Skin epidermis (tissue), 12 donors: Measurements from ENCODE around the gene GTF2I.
A peak's percentile ranks its signal among the peaks of the same experiment; 100 is the strongest.
"Not testable (repeated sequence)": the region's sequence is repeated elsewhere in the genome, so short reads cannot be mapped to it uniquely, and the experiment has no call there.

Experiments used
- H3K27ac ChIP-seq, 21 experiments: fragments of 200-600 bp; sonication (generic) in 11 of 21; one replicate each; pipeline ENCODE4 v1.5.0; 2020; ENCODE audit warnings: mild to moderate bottlenecking in 3 of 21, inconsistent platforms in 2 of 21, moderate library complexity in 2 of 21
- H3K4me3 ChIP-seq, 7 experiments: fragments of 200-600 bp; sonication (generic) in 2 of 7; one replicate each; pipeline ENCODE4 v1.5.0; 2020; ENCODE audit warnings: inconsistent platforms in 2 of 7, mild to moderate bottlenecking in 2 of 7, moderate library complexity in 1 of 7

GTF2I gene

DNA sequence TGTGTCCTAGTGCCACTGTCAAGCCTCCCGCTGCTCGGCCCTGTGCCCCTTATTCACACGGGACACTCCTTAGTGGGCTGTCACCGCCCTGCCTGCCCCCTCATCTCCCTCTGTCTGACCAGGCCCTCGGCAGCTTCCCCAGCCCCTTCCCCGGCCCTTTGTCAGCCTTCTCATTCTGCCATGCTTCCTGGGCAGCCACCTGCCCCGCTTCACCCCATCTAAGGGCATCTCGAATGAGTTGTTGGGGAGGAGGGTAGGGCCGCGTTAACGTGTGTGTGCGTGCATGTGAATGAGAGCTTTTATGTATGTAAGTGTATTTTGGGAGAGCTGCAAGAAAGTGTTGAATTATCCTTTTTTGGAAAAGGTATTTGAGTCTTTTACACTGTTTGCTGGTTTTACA is 49.7 kb downstream of the GTF2I start:
- Histone ChIP-seq H3K4me3 (no peak overlapping the region), H3K27ac (no peak overlapping the region)

DNA sequence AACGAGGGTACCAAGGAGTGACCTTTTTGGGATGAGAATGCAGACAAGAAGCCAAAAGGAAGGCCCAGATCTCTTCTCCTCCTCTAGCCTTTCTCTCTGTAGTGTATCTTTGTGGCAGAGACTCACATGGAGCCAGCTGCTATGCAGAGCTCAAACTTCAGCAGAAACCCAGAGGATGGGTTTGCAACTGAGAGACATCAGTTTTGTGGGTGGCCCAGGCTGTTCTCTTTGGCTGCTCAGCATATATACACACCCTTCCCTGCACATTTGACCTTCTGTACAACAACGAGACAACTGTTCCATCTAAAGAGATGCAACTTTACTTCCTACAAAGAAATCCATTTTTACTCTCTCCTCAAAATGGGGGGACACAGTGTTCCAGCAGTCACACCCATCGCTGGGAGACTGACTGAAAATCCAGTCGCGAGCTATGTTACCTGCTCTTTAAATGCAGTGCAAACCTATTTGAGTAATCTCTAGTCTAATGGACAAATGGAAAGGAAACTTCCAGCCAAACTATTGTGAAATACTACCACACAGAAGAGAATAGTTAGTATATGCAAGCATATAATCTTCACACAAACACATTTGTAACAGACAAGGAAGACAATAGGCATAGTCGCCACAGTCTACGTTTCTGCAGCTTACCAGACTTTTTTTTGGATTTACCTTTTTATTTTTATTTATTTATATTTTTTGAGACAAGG is 51.2 kb downstream of the GTF2I start:
- Histone ChIP-seq H3K27ac (peak overlapping the region in 2 of 21 experiments; percentile 21 to 41), H3K4me3 (no peak overlapping the region)

GRCh38 chr7:74709880-74710671 is 52.6 kb downstream of the GTF2I start:
- Histone ChIP-seq H3K27ac (no peak overlapping the region), H3K4me3 (no peak overlapping the region)

GRCh38 chr7:74713567-74713966 is 56.0 kb downstream of the GTF2I start:
- Histone ChIP-seq H3K27ac (no peak overlapping the region), H3K4me3 (no peak overlapping the region)

DNA sequence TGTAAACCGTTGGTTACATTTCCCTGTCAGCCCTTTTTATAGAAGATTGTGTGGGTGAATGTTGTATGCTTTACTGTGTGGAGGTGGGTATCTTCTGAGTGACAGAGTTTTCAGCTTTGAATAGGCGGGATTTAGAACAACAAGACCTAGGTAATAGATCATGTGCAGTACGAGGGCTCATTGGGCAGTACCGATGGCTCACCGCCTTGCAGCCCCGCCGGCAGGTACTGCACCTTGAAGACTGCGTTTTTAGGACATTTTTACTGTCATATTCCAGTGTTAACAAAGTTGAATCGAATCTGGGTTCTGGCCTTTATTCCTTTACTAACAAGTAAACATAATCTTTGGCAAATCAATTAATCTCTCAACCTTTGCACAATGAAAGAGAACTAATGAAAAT is 60.4 kb downstream of the GTF2I start:
- H3K4me3 ChIP-seq = no peak overlapping the region
- no peak overlapping the region for H3K27ac ChIP-seq

GRCh38 chr7:74718336-74718735 is 60.8 kb downstream of the GTF2I start:
- no peak overlapping the region for H3K4me3 ChIP-seq
- no peak overlapping the region for H3K27ac ChIP-seq

GRCh38 chr7:74722153-74722552 is 64.6 kb downstream of the GTF2I start:
- Histone ChIP-seq H3K27ac (no peak overlapping the region), H3K4me3 (no peak overlapping the region)

- H3K4me3 ChIP-seq = no peak overlapping the region
- no peak overlapping the region for H3K27ac ChIP-seq
Observed at GRCh38 chr7:74725840-74726239, 68.3 kb downstream of the GTF2I start.

GRCh38 chr7:74726309-74727101 is 69.0 kb downstream of the GTF2I start:
- Histone ChIP-seq H3K4me3 (no peak overlapping the region), H3K27ac (no peak overlapping the region)

- H3K4me3 ChIP-seq, H3K27ac ChIP-seq: not testable (repeated sequence)
Observed at GRCh38 chr7:74728686-74729085, 71.2 kb downstream of the GTF2I start.

DNA sequence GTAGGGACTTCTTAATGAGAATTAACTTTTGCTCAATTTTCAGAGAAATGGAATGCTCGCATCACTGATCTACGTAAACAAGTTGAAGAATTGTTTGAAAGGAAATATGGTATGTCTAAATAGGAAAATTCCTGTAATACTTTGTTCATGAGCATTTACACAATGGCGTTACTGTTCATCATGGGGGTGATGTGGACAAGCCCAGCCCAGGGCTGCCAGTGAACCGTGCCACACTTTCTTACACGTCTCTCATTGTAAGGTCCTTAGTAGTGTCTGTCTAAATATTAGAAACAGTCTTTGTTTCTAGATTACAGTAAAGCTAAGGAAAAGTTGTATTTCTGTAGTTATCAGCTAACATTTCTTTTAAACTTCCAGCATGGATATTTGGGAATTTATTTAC is 72.7 kb downstream of the GTF2I start:
- H3K4me3 ChIP-seq, H3K27ac ChIP-seq: not testable (repeated sequence)

DNA sequence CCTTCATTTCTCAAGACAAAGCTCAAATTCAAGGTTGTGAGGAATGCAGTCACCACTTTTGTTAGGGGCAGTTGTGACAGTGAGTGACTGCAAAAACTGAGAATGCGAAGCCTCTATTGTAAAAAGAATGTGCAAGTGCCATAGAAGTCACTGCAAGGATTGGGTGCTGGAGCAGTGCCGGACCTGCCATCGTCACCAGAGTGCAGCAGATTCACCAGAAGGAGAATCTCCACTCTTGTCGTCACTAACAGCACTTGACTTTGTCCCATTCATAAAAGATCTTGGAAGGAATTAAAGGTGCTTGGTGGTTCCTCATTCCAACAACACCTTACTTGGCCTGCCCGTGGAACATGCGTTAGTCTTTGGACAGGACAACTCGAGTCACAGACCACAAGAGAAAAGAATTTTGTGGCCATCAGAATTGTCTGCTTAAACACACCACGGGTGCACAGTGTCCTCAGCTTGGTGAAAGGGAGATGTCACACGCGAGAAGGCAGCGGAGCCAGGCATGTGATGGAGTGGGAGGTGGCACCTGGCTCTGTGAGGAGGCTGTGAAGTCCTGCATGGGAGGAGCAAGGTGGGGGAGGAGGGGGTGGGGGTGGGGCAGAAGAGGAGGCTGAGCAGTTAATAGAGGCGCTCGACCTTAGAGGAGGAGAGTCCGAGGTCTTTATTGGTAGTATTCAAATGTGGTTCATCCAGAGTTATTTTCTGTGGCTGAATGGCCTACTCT is 82.6 kb downstream of the GTF2I start:
- H3K4me3 ChIP-seq, H3K27ac ChIP-seq: not testable (repeated sequence)

DNA sequence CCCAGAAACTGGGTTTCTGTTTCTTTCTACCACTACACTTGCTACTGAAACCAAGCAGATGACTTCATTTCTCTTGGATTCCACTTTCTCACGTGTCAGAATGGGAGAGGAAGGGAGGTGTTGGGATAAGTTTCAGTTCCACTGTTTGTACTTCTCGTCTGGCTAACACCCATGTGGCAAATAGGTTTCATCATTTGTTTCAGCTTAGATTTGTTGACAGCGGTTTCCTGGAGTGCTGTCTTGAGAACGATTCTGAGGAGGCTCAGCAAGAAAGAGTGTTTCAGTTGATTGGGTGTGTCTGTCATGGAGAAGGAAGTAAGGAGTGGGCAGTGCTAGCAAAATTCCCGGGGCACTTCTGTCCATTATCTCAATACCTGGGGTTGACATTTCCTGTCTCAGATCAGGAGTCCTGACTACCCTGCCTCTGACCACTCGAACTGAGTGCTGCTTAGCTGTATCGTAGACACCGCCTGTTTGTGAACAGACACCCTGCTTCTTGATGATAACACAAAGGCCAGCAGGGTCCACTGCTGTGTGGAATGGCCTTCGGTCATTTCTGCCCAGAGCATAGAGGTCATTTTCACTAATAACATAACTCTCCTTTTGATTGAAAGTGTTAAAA is 86.5 kb downstream of the GTF2I start:
- not testable (repeated sequence) for H3K4me3 ChIP-seq, H3K27ac ChIP-seq

- not testable (repeated sequence) for H3K4me3 ChIP-seq, H3K27ac ChIP-seq
Observed at GRCh38 chr7:74753921-74754482, 96.5 kb downstream of the GTF2I start.

- H3K4me3 ChIP-seq, H3K27ac ChIP-seq: not testable (repeated sequence)
Observed at GRCh38 chr7:74756673-74757072, 99.2 kb downstream of the GTF2I start.

DNA sequence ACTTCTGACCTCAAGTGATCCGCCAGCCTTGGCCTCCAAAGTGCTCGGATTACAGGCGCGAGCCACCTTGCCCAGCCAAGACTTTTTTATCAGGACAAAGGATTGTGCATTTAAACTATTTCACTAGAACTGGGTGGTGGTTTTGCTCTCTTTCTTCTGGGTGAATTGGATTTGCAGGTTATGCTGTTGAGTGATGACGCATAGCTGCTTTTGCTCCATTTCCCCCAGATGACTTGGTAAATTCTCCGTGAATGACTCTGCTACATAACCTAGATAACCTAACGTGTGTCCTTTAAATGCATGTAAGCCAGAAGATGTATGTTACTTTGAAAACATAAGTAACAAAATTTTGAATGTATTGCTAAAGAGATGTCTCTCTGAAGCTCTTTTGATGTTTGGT is 100.8 kb downstream of the GTF2I start:
- not testable (repeated sequence) for H3K27ac ChIP-seq, H3K4me3 ChIP-seq

- H3K27ac ChIP-seq, H3K4me3 ChIP-seq: not testable (repeated sequence)
Observed at GRCh38 chr7:74758982-74759381, 101.5 kb downstream of the GTF2I start.

GRCh38 chr7:74765205-74765918 is 107.8 kb downstream of the GTF2I start:
- not testable (repeated sequence) for H3K4me3 ChIP-seq, H3K27ac ChIP-seq

GRCh38 chr7:74766509-74766908 is 109.0 kb downstream of the GTF2I start:
- H3K27ac ChIP-seq, H3K4me3 ChIP-seq: not testable (repeated sequence)
